ENCODE results near the gene PTGDS. TPM values are rescaled to one million over a fixed set of nuclear protein-coding genes. Genes with fewer than 3 reads are reported as not detected.

PTGDS gene
- total and polyA plus RNA-seq, 12 donors = 1,129 to 5,119 (median 3,777) TPM

GRCh38 chr9:136985853-136986252, 8.5 kb downstream of the PTGDS start:
- no peak overlapping the region for H3K27ac ChIP-seq
- no peaks in the 10 kb centered on the region for H3K36me3 ChIP-seq
- no peak for TF ChIP-seq CTCF (IDR thresholded peaks at IDR 0.05)
- 18 to 25% methylated on average over 31 to 33 of the region's 33 CpGs for WGBS, 2 donors
- H3K4me3 ChIP-seq = peak overlapping the region in 2 of 10 donors; percentile 14 to 15
- DNase-seq = peak in 1 of 2 donors; percentile 15
- peaks cover 0 to 5% (median 0%) of the 10 kb centered on the region in 11 donors for H3K9me3 ChIP-seq
- H3K27me3 ChIP-seq = peaks cover 0 to 38% (median 15%) of the 10 kb centered on the region in 7 donors
- intact Hi-C loops (cut with DNase I) = no loop called here
- peaks cover 5 to 45% (median 27%) of the 10 kb centered on the region in 9 donors for H3K4me1 ChIP-seq
- ATAC-seq = no peak

- peaks cover 0 to 30% (median 15%) of the 10 kb centered on the region in 7 donors for H3K27me3 ChIP-seq
- peaks cover 0 to 41% (median 28%) of the 10 kb centered on the region in 9 donors for H3K4me1 ChIP-seq
- peaks cover 0 to 8% (median 0%) of the 10 kb centered on the region in 9 donors for H3K36me3 ChIP-seq
- no peak for DNase-seq
- peaks cover 0 to 8% (median 0%) of the 10 kb centered on the region in 11 donors for H3K9me3 ChIP-seq
- ATAC-seq = no peak
- TF ChIP-seq CTCF (IDR thresholded peaks at IDR 0.05) = no peak
- intact Hi-C loops (cut with DNase I) = no loop called here
- 95 to 96% methylated on average over 4 of the region's 4 CpGs for WGBS, 2 donors
- H3K4me3 ChIP-seq = no peak overlapping the region
- no peak overlapping the region for H3K27ac ChIP-seq
These were observed 11.6 kb downstream of the PTGDS start for GRCh38 chr9:136988872-136989271.

- Histone ChIP-seq H3K36me3 (peaks cover 0 to 13% (median 0%) of the 10 kb centered on the region in 9 donors), H3K27me3 (peaks cover 0 to 31% (median 18%) of the 10 kb centered on the region in 7 donors), H3K4me1 (peaks cover under 1 to 43% (median 35%) of the 10 kb centered on the region in 9 donors), H3K27ac (peak overlapping the region in 1 of 10 donors; percentile 91), H3K9me3 (peaks cover 0 to 8% (median 0%) of the 10 kb centered on the region in 11 donors), H3K4me3 (no peak overlapping the region)
- DNase-seq (no peak), ATAC-seq (no peak)
- intact Hi-C loops (cut with DNase I) = loop anchor here in 4 of 10 donors (5.0 kb wide), 1 partner anchor 43 kb away; the partner anchor contains the start of gene C8G (in 4 of the 4)
- no peak for TF ChIP-seq CTCF (IDR thresholded peaks at IDR 0.05)
- WGBS, 2 donors = 79 to 85% methylated on average over 10 of the region's 10 CpGs
These were observed 13.1 kb downstream of the PTGDS start for GRCh38 chr9:136990242-136990911.

GRCh38 chr9:136991993-136992818, 14.9 kb downstream of the PTGDS start, which contains the start of gene PAXX:
Gene PAXX (plus strand): TSS chr9:136992422. CDS start chr9:136992444, 22 bp downstream.
- Histone ChIP-seq H3K36me3 (peaks cover 0 to 13% (median 0%) of the 10 kb centered on the region in 9 donors), H3K4me3 (peak within 1 kb of the TSS; percentile 67 to 98 (median 90)), H3K27ac (peak within 1 kb of the TSS in 9 of 10 donors; percentile 80 to 94 (median 90)), H3K27me3 (peaks cover 0 to 36% (median 17%) of the 10 kb centered on the region in 7 donors), H3K4me1 (peaks cover 8 to 55% (median 42%) of the 10 kb centered on the region in 9 donors), H3K9me3 (peaks cover 0 to 8% (median 0%) of the 10 kb centered on the region in 11 donors)
- DNase-seq (peak; percentile 92 to 95), ATAC-seq (peak; percentile 92 to 96 (median 94))
- WGBS, 2 donors = 1 to 2% methylated on average over 84 to 92 of the region's 92 CpGs
- intact Hi-C loops (cut with DNase I) = loop anchor here in 4 of 10 donors (5.0 kb wide), 1 partner anchor 45 kb away; the partner anchor contains the start of gene C8G (in 4 of the 4)
- no peak for TF ChIP-seq CTCF (IDR thresholded peaks at IDR 0.05)

All from heart right ventricle (tissue), 16 donors.